Duodenal mucosa (tissue), 2 donors: ENCODE data around the gene DHX57.
A peak's percentile ranks its signal among the peaks of the same experiment; 100 is the strongest.

Source experiments
- H3K27ac ChIP-seq: one replicate; pipeline ENCODE4 v1.7.0; 2013; ENCODE audit warnings: low read depth, low read length
- H3K27me3 ChIP-seq, 2 donors: one replicate each; pipeline ENCODE4 v1.7.0; 2013; ENCODE audit warnings: low read length in 2 of 2, control low read depth in 1 of 2; ENCODE audit not compliant: insufficient read depth in 2 of 2, control insufficient read depth in 1 of 2
- H3K36me3 ChIP-seq, 2 donors: one replicate each; pipeline ENCODE4 v1.7.0; 2013; ENCODE audit warnings: low read length in 2 of 2, control low read depth in 1 of 2; ENCODE audit not compliant: insufficient read depth in 2 of 2, control insufficient read depth in 1 of 2
- H3K4me1 ChIP-seq, 2 donors: one replicate each; pipeline ENCODE4 v1.7.0; 2013; ENCODE audit warnings: low read length in 2 of 2, control low read depth in 1 of 2; ENCODE audit not compliant: insufficient read depth in 2 of 2, control insufficient read depth in 1 of 2
- H3K4me3 ChIP-seq, 2 donors: one replicate each; pipeline ENCODE4 v1.7.0; 2013; ENCODE audit warnings: low read length in 2 of 2, low read depth in 1 of 2
- H3K9ac ChIP-seq, 2 donors: one replicate each; pipeline ENCODE4 v1.7.0; 2013; ENCODE audit warnings: low read length in 2 of 2, low read depth in 1 of 2
- H3K9me3 ChIP-seq, 2 donors: one replicate each; pipeline ENCODE4 v1.7.0; 2013; ENCODE audit warnings: low read length in 2 of 2, control low read depth in 1 of 2; ENCODE audit not compliant: control insufficient read depth in 1 of 2

DHX57 gene

GRCh38 chr2:38900726-38901125 is 25.0 kb upstream of the DHX57 start:
- no peaks in the 10 kb centered on the region for H3K4me1 ChIP-seq
- H3K36me3 ChIP-seq = no peaks in the 10 kb centered on the region
- H3K9ac ChIP-seq = no peak overlapping the region
- H3K27ac ChIP-seq = no peak overlapping the region
- H3K9me3 ChIP-seq = no peaks in the 10 kb centered on the region
- no peaks in the 10 kb centered on the region for H3K27me3 ChIP-seq
- no peak overlapping the region for H3K4me3 ChIP-seq

- H3K4me1 ChIP-seq = no peaks in the 10 kb centered on the region
- no peak overlapping the region for H3K4me3 ChIP-seq
- H3K27me3 ChIP-seq = no peaks in the 10 kb centered on the region
- H3K9me3 ChIP-seq = no peaks in the 10 kb centered on the region
- no peak overlapping the region for H3K27ac ChIP-seq
- no peak overlapping the region for H3K9ac ChIP-seq
- H3K36me3 ChIP-seq = no peaks in the 10 kb centered on the region
Observed at GRCh38 chr2:38898256-38898655, 22.5 kb upstream of the DHX57 start.

GRCh38 chr2:38892819-38893218 is 17.1 kb upstream of the DHX57 start:
- Histone ChIP-seq H3K27me3 (no peaks in the 10 kb centered on the region), H3K4me1 (no peaks in the 10 kb centered on the region), H3K27ac (no peak overlapping the region), H3K36me3 (no peaks in the 10 kb centered on the region), H3K9me3 (no peaks in the 10 kb centered on the region), H3K4me3 (no peak overlapping the region), H3K9ac (no peak overlapping the region)

GRCh38 chr2:38889575-38889974 is 13.8 kb upstream of the DHX57 start, which contains the start of gene ARHGEF33:
Gene ARHGEF33, plus strand, starts transcription at chr2:38889875. Its CDS starts 29,573 bp downstream, at chr2:38919448.
- no peak within 1 kb of the TSS for H3K9ac ChIP-seq
- no peaks in the 10 kb centered on the region for H3K9me3 ChIP-seq
- no peak within 1 kb of the TSS for H3K27ac ChIP-seq
- H3K4me3 ChIP-seq = no peak within 1 kb of the TSS
- H3K36me3 ChIP-seq = no peaks in the 10 kb centered on the region
- H3K27me3 ChIP-seq = no peaks in the 10 kb centered on the region
- no peaks in the 10 kb centered on the region for H3K4me1 ChIP-seq

GRCh38 chr2:38889045-38889444 is 13.3 kb upstream of the DHX57 start:
- H3K9ac ChIP-seq = no peak overlapping the region

GRCh38 chr2:38887902-38888554 is 12.3 kb upstream of the DHX57 start:
- H3K27me3 ChIP-seq = no peaks in the 10 kb centered on the region
- H3K36me3 ChIP-seq = no peaks in the 10 kb centered on the region
- H3K4me3 ChIP-seq = no peak overlapping the region
- H3K9me3 ChIP-seq = no peaks in the 10 kb centered on the region
- no peak overlapping the region for H3K27ac ChIP-seq
- H3K4me1 ChIP-seq = no peaks in the 10 kb centered on the region
- no peak overlapping the region for H3K9ac ChIP-seq

More at GRCh38 chr2:38889045-38889444, 13.3 kb upstream of the DHX57 start:
- H3K27ac ChIP-seq = no peak overlapping the region
- H3K9me3 ChIP-seq = no peaks in the 10 kb centered on the region
- H3K4me1 ChIP-seq = no peaks in the 10 kb centered on the region
- no peaks in the 10 kb centered on the region for H3K36me3 ChIP-seq
- no peak overlapping the region for H3K4me3 ChIP-seq
- no peaks in the 10 kb centered on the region for H3K27me3 ChIP-seq

- H3K27ac ChIP-seq = no peak overlapping the region
- H3K27me3 ChIP-seq = no peaks in the 10 kb centered on the region
- no peak overlapping the region for H3K4me3 ChIP-seq
- H3K9ac ChIP-seq = no peak overlapping the region
- H3K36me3 ChIP-seq = no peaks in the 10 kb centered on the region
- H3K4me1 ChIP-seq = no peaks in the 10 kb centered on the region
- H3K9me3 ChIP-seq = no peaks in the 10 kb centered on the region
Observed at GRCh38 chr2:38887347-38887746, 11.6 kb upstream of the DHX57 start.

- Histone ChIP-seq H3K9ac (no peak overlapping the region), H3K9me3 (no peaks in the 10 kb centered on the region), H3K4me3 (no peak overlapping the region), H3K4me1 (no peaks in the 10 kb centered on the region), H3K27ac (no peak overlapping the region), H3K27me3 (no peaks in the 10 kb centered on the region), H3K36me3 (no peaks in the 10 kb centered on the region)
Observed at GRCh38 chr2:38886063-38886462, 10.3 kb upstream of the DHX57 start.

- peak overlapping the region; percentile 97 to 99 for H3K4me3 ChIP-seq
- H3K27me3 ChIP-seq = no peaks in the 10 kb centered on the region
- peaks cover 14% of the 10 kb centered on the region in 2 donors for H3K4me1 ChIP-seq
- H3K9me3 ChIP-seq = no peaks in the 10 kb centered on the region
- H3K27ac ChIP-seq = no peak overlapping the region
- peak overlapping the region; percentile 16 to 72 for H3K9ac ChIP-seq
- H3K36me3 ChIP-seq = no peaks in the 10 kb centered on the region
Observed at GRCh38 chr2:38876407-38876806, 673 bp upstream of the DHX57 start.

GRCh38 chr2:38875227-38875575 is 533 bp downstream of the DHX57 start:
- no peaks in the 10 kb centered on the region for H3K27me3 ChIP-seq
- peaks cover 14% of the 10 kb centered on the region in 2 donors for H3K4me1 ChIP-seq
- peak overlapping the region; percentile 71 to 72 for H3K9ac ChIP-seq
- peak overlapping the region; percentile 11 for H3K27ac ChIP-seq
- no peaks in the 10 kb centered on the region for H3K9me3 ChIP-seq
- peak overlapping the region; percentile 97 to 99 for H3K4me3 ChIP-seq
- H3K36me3 ChIP-seq = no peaks in the 10 kb centered on the region
